HG03064 (cell line): Measurements from ENCODE around the gene TMEM176B.

Experiments
- ATAC-seq: cut with Tn5 transposase; IDR thresholded peaks from one replicate; pipeline ENCODE4 v1.9.1; 2021; ENCODE audit warnings: low read depth; ENCODE audit not compliant: unreplicated experiment

Gene TMEM176B

GRCh38 chr7:150799741-150800580 is at the start of gene TMEM176B:
Gene TMEM176B (minus strand): TSS chr7:150800364. CDS start chr7:150796569, 3,795 bp downstream.
- no peak for ATAC-seq

DNA sequence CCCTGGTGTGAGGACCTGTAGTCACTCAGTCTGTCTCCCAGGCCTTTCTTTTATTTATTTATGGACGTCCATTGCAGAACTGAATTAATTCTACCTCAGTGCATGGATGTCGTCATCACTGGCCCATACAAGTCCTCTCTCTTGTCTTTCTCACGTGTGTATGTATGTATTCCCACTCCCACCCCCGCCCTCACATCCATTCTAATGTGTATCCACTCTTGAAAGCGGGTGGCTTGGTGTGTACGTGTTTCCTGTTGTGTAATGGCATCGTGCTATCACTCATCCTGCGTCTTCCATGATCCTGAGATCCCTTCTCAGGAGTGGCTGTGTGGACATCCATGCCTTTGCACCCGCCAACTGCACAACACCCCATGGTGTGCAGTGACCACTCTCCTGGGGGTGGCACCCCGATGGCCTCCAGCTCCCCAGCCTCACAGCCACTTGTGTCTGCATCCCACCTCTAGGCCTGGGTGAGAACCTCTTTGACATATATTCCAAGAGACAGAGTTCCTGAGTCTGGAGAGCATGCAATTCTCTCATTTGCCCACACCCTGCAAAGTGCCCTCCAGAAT is 49.1 kb upstream of the TMEM176B start:
- ATAC-seq = no peak

DNA sequence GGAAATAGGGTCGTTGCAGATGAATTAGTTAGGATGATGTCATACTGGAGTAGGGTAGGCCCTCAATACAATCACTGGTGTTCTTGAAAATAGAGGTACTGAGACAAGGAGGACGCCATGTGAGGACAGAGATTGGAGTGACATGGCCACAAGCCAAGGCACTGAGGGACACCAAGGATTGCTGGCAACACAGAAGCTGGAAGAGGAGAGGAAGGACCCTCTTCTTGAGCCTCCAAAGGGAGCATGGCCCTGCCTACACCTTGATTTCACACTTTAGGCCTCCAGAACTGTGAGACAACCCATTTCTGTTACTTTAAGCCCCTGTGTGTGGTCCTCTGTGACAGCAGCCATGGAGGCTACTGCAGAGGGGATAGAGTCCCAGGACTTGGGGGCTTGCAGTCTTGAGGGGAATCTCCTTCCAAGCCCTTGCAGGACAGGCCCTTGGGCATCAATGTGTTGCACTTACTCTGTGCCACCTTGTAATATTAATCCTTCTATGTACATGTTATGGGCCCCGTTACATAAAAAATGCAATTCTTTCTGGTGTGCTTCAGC is 48.5 kb upstream of the TMEM176B start:
- ATAC-seq = no peak

- ATAC-seq = no peak
Measured at GRCh38 chr7:150848111-150848510, 47.9 kb upstream of the TMEM176B start.

DNA sequence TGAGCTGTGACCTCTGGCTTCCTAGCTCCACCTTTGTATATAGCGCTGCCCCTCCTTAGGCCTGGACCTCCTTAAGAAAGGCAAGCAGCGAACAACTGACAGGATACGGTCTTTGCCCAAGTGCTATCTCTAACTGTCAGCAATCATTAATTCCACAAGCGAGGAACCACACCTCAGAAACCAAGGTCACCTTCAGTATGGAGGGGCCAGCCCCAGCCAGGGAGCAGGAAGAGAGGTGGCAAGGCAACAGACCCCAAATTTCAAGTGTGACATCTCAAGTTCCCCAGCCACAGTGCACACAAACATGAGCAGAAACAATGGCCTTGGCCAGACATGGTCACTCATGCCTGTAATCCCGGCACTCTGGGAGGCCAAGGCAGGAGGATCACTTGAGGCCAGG is 47.4 kb upstream of the TMEM176B start:
- ATAC-seq = no peak

DNA sequence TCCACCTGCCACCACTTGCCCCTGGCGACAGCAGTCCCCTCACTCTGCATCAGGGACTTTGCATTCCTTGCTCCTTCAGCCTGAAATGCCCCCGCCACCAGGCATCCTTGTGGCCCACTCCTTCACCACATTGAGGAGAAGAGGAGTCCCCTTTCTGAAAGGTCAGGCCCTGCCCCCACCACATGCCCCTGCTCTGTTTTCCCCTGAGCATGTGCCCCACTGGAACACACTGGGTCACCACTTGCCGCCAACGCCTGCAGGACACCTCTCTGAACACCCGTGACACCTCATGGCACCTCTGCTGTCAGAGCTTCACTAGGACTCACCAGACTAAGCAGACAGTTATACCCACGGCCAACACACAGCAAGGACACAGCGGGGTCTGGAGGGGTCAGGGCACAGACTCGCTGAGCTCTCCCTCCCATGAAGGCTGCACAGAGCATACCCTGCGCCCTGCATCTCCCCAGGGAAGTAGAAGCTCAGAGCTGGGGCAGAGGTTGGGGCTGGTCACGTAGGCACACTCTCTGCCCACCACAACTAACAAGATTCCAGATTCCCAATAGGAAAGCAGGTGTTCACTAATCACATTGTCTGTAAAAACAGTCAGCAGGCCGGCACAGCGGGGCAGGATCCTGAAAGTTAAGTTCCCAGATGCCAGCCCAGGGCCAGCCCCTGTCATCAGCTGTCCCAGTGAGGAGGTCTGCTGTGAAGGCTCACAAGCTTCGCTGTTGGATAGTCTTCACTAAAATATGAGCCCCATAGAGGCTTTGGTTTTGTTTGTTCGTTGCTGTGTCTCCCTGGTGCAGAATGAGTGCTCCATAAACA is 46.3 kb upstream of the TMEM176B start:
- ATAC-seq = no peak

GRCh38 chr7:150845421-150845861 is 45.3 kb upstream of the TMEM176B start:
- no peak for ATAC-seq

DNA sequence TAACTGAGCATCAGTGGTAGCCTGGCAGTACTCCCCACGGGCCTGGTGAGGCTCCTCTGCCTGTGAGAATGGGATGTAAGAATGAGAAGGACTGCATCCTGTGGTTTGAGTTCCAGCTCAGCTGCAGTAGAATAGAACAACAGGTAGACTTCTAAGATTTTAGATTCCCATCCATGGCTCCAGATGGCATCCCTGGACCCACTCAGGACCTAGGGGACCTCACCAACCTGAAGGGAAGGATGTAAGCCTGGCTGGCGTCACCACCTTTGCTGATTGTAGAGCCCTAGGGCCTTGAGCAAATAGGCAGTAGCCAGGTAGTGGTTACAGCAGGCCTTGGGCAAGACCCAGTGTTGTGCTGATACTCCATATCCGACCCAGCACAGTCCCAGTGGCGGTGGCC is 42.6 kb upstream of the TMEM176B start:
- ATAC-seq = no peak

- no peak for ATAC-seq
Measured at GRCh38 chr7:150842018-150842417, 41.9 kb upstream of the TMEM176B start.

DNA sequence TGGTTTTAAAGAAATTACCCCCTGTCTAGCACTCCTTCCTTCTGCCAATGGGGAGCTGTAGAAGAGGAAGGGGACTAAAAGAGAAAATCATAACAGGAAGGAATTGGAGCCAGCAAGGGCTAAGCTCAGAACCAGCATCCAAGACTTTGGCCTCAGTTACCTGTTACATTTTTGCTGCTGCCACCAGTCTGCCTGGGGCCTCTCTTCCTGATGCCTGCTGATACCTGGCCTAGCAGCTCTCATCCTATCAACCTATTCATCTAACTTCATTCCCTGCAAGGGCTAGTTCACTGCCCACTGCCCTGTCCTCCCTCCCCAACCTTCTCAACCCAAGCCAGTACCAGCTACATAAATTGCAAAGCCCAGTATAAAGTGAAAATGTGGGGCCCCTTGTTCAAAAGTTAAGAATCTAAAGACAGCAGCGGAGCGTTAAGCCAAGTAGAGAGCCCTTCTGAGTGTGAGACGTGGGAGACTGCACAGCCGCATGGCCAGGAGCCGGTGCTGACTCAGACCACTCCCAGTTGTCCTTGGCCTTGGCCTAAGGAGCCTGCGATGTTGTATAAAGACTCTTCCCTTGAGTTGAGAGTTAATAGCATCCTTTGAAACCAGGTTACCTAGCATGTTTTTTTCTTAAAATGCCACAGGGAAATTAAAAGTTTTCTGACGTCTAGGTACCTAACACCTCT is 38.9 kb upstream of the TMEM176B start:
- no peak for ATAC-seq

DNA sequence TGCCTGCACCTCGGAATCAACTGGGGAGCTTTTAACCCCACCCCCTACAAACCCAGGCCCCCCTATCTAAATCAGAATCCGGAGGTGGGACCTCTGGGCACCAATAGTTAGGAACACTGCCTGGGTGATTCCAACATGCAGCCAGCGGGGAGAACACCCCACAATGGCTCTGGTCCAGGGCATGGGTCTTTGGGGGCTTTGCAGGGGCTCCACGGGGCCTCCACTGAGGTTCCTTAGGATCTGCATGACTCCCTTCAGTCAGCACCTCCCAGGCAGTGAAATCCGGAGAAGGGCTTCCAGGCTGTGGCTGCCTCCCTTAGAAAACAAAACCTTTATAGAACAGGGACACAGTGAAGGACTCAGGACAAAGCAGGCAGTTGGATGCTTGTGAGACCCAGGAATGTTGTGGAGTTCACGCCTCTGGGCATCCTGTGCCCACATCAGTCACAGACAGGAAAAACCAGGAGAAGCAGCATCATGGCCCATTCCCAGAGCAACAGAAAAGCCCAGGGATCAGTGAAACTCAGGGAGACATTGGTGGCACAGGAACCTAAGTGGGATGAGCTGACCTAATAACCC is 35.6 kb upstream of the TMEM176B start:
- no peak for ATAC-seq

DNA sequence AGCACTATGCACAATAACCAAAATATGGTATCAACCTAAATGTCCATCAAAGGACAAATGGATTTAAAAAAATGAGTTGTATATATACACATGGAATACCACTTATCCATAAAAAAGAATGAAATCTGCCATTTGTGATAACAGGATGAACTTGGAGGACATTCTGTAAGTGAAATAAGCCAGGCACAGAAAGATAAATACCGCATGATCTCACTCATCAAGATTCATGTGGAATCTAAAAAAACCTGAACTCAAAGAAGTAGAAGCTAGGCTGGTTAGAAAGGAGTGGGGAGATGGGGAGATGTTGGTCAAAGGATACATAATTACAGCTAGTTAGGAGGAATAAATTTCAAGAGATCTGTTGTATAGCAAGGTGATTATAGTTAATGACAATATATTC is 34.9 kb upstream of the TMEM176B start:
- no peak for ATAC-seq

DNA sequence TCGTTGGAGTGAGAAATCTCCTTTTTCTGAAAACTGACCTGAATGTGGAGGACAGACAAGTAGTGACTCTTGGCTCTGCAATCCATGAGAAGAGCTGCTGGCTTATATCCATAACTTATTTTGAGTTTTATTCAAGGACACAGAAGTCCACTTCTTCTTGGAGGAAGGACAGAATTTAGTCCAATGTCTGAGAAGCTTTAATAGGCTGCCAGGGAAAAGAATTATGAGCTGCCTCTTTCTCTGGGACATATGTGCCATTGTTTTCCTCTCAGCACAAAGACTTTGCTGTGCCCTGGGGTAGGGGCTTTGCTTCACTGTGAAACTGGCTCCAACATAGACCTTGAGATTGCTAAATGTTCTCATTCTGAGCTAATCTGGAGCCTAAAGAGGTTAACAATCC is 31.7 kb upstream of the TMEM176B start:
- ATAC-seq = no peak

DNA sequence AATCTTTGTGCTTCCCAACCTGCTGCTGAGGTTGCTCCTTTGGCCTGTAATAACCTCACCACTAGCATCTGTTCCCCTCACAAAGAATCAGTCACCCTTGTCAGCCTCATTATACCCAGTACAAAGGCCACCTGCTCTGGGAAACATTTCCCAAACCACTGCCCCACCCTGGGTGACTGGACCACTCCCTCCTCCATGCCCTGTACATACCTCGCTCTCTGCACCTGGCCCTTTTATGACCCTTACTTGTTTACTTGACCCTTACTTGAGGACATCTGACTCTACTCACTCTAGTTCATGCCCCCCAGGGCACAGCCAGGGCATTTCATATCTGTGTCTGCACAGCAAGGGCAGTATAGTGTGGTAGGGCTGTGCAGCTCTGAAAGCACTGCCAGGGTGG is 30.8 kb upstream of the TMEM176B start:
- ATAC-seq = no peak

GRCh38 chr7:150829426-150829825 is 29.3 kb upstream of the TMEM176B start:
- no peak for ATAC-seq

- ATAC-seq = no peak
Measured at GRCh38 chr7:150828384-150828783, 28.2 kb upstream of the TMEM176B start.

- ATAC-seq = no peak
Measured at GRCh38 chr7:150826061-150826849, 26.1 kb upstream of the TMEM176B start.

DNA sequence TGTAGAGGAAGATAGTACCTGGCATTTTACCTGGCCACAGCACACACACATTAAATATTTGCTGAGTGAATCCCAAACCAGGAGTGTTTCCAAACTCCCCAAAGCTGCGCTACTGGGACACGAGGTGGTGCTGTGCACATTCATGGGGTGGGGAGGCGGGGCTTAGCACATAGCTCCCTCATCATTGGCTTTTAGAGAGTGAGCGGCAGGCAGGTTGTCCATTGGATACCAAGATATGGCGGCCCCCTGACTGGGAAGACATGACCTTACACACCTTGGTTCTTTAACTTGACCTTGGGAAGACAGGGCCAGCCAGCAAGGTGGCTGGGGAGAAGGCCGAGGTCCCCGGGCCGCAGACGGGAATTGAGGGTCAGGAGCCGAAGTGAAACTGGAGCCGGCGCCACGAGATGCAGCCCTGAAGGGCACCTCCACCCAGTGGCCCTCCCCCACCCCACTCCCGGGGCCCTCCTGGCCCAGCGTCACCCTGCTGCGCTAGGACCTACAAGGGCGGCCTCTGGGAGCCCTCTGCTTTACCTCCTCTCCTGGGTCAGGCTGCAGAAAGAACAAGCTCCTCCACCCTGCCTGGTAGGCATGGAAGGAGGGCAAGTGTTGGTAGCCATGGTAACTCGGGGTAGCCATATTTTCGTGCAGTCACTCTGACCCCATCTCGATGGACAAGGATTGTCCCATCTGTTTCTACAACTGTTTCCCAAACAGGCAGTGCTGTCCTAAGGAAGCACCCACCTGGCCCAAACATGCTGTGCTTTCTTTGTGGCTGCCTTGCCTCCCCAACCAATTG is 24.4 kb upstream of the TMEM176B start:
- ATAC-seq = no peak
